Activated CD8-positive, alpha-beta T cell treated with anti-CD3 and anti-CD28 coated beads for 36 hours (primary cell): Measurements from ENCODE around the gene TNS2. TPM values are rescaled to one million over a fixed set of nuclear protein-coding genes. Genes with fewer than 3 reads are reported as not detected.
"Not testable (repeated sequence)": the region's sequence is repeated elsewhere in the genome, so short reads cannot be mapped to it uniquely, and the experiment has no call there.

ENCODE experiments used
- ATAC-seq: fragments of 200-7000 bp; cut with Tn5 transposase; one replicate; pipeline ENCODE4 v1.10.0; 2021; ENCODE audit warnings: mild to moderate bottlenecking, moderate library complexity
- CTCF ChIA-PET: fragments of 350-600 bp; sonication (Branson Sonifier 250); formaldehyde crosslinking; loops from one replicate; lab custom pipeline; 2021; ENCODE audit warnings: antibody characterized with exemption; lab: Charles Lee
- POLR2A ChIA-PET: fragments of 350-600 bp; sonication (Branson Sonifier 250); formaldehyde crosslinking; loops from one replicate; lab custom pipeline; 2021; ENCODE audit warnings: antibody characterized with exemption; lab: Charles Lee
- DNase-seq: peaks from one replicate; pipeline ENCODE4 v3.0.0-alpha.2; 2020
- H3K27ac Mint-ChIP-seq: one replicate; pipeline ENCODE4 v1.8.0; 2021; ENCODE audit warnings: mild to moderate bottlenecking, mixed read lengths
- H3K27me3 Mint-ChIP-seq: one replicate; pipeline ENCODE4 v1.8.0; 2021; ENCODE audit warnings: mixed read lengths
- H3K36me3 Mint-ChIP-seq: one replicate; pipeline ENCODE4 v1.8.0; 2021; ENCODE audit warnings: low read depth, mixed read lengths
- H3K4me1 Mint-ChIP-seq: one replicate; pipeline ENCODE4 v1.8.0; 2021; ENCODE audit warnings: low read depth, mixed read lengths
- H3K4me3 Mint-ChIP-seq: one replicate; pipeline ENCODE4 v1.8.0; 2021; ENCODE audit warnings: mild to moderate bottlenecking, moderate library complexity, mixed read lengths
- H3K9me3 Mint-ChIP-seq: one replicate; pipeline ENCODE4 v1.8.0; 2021; ENCODE audit warnings: mixed read lengths
- intact Hi-C: fragments of 100-400 bp; cut with micrococcal nuclease; formaldehyde crosslinking; loops from one replicate; pipeline ENCODE4 v1.10.0; 2022
- total RNA-seq, 2 experiments: library from RNA; stranded (reverse); gene quantifications; one replicate each; pipeline ENCODE4 v1.2.3, GENCODE V29; 2021
- TF ChIP-seq, protein P1 (sequence below): fragments of 200-600 bp; IDR thresholded peaks from one replicate; pipeline ENCODE4 v1.8.0; 2022; ENCODE audit warnings: antibody characterized with exemption, mild to moderate bottlenecking

TNS2 gene
- total RNA-seq, 2 experiments from 2014 or later: 1.1 to 1.6 TPM

GRCh38 chr12:53090105-53090504 is 40.2 kb downstream of the TNS2 start:
- CTCF ChIA-PET: interaction anchor here (1.0 to 31.8 kb wide), 4 partner anchors 9 to 205 kb away, joined by 3 to 553 read pairs (median 12); partner anchors contain the start of gene SPRYD3

GRCh38 chr12:53090554-53090953 is 40.7 kb downstream of the TNS2 start:
- CTCF ChIA-PET: interaction anchor here (1.0 to 31.8 kb wide), 4 partner anchors 9 to 205 kb away, joined by 3 to 553 read pairs (median 12); partner anchors contain the start of gene SPRYD3

More at GRCh38 chr12:53090105-53090504, 40.2 kb downstream of the TNS2 start:
- no peaks in the 10 kb centered on the region for H3K9me3 Mint-ChIP-seq
- H3K36me3 Mint-ChIP-seq: no peaks in the 10 kb centered on the region
- TF ChIP-seq, protein P1, sequence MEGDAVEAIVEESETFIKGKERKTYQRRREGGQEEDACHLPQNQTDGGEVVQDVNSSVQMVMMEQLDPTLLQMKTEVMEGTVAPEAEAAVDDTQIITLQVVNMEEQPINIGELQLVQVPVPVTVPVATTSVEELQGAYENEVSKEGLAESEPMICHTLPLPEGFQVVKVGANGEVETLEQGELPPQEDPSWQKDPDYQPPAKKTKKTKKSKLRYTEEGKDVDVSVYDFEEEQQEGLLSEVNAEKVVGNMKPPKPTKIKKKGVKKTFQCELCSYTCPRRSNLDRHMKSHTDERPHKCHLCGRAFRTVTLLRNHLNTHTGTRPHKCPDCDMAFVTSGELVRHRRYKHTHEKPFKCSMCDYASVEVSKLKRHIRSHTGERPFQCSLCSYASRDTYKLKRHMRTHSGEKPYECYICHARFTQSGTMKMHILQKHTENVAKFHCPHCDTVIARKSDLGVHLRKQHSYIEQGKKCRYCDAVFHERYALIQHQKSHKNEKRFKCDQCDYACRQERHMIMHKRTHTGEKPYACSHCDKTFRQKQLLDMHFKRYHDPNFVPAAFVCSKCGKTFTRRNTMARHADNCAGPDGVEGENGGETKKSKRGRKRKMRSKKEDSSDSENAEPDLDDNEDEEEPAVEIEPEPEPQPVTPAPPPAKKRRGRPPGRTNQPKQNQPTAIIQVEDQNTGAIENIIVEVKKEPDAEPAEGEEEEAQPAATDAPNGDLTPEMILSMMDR: no peak
- H3K27me3 Mint-ChIP-seq: no peaks in the 10 kb centered on the region
- ATAC-seq (no peak), DNase-seq (no peak)
- intact Hi-C loops: no loop called here
- H3K27ac Mint-ChIP-seq: no peak overlapping the region
- peaks cover 3% of the 10 kb centered on the region for H3K4me1 Mint-ChIP-seq
- H3K4me3 Mint-ChIP-seq: no peak overlapping the region
- POLR2A ChIA-PET: interaction anchor here (0.9 to 1.1 kb wide), 2 partner anchors 12 to 24 kb away, joined by 3 read pairs; no protein-coding TSS in a partner anchor

DNA sequence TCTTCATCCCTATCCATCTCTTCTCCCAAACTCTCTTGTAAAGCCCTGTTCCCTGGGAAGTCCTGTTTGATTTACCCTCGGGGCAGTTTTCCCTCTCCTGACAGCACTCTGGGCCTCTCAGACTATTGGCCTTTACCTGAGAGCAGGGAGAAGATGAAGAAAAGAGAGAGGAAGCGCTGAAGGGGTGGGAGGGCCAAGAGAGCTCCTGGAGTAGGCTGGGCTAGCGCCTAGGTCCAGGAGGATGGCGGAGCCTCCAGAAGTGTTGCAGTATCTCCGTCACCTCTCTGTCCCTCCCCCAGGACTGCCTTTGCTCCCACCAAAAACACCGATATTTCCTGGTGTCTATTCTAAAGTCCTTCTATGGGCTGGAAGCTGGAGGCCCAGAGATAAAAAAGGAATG is 41.9 kb downstream of the TNS2 start:
- ChIA-PET CTCF (interaction anchor here (4.6 to 31.8 kb wide), 2 partner anchors 12 to 23 kb away, joined by 20 to 553 read pairs; partner anchors contain the start of gene SPRYD3), POLR2A (interaction anchor here (0.6 to 1.1 kb wide), 2 partner anchors 11 to 44 kb away, joined by 3 read pairs; no protein-coding TSS in a partner anchor)
- no peaks in the 10 kb centered on the region for H3K36me3 Mint-ChIP-seq
- no peak for ATAC-seq
- DNase-seq: no peak
- intact Hi-C loops: no loop called here
- H3K4me1 Mint-ChIP-seq: peaks cover 7% of the 10 kb centered on the region
- TF ChIP-seq, protein P1: no peak
- no peaks in the 10 kb centered on the region for H3K27me3 Mint-ChIP-seq
- H3K27ac Mint-ChIP-seq: no peak overlapping the region
- H3K4me3 Mint-ChIP-seq: no peak overlapping the region
- H3K9me3 Mint-ChIP-seq: no peaks in the 10 kb centered on the region

More at GRCh38 chr12:53090554-53090953, 40.7 kb downstream of the TNS2 start:
- TF ChIP-seq, protein P1: no peak
- peaks cover 3% of the 10 kb centered on the region for H3K4me1 Mint-ChIP-seq
- H3K4me3 Mint-ChIP-seq: no peak overlapping the region
- no peak for ATAC-seq
- no peaks in the 10 kb centered on the region for H3K9me3 Mint-ChIP-seq
- POLR2A ChIA-PET: interaction anchor here (0.8 to 1.1 kb wide), 3 partner anchors 13 to 36 kb away, joined by 3 read pairs; no protein-coding TSS in a partner anchor
- H3K27me3 Mint-ChIP-seq: no peaks in the 10 kb centered on the region
- intact Hi-C loops: no loop called here
- DNase-seq: no peak
- no peaks in the 10 kb centered on the region for H3K36me3 Mint-ChIP-seq
- H3K27ac Mint-ChIP-seq: no peak overlapping the region

- peaks cover 2% of the 10 kb centered on the region for H3K27me3 Mint-ChIP-seq
- intact Hi-C loops: no loop called here
- ATAC-seq: no peak
- H3K27ac Mint-ChIP-seq: no peak overlapping the region
- no peaks in the 10 kb centered on the region for H3K9me3 Mint-ChIP-seq
- peaks cover 22% of the 10 kb centered on the region for H3K4me1 Mint-ChIP-seq
- ChIA-PET POLR2A (interaction anchor here (1.2 to 1.3 kb wide), 2 partner anchors 9 to 15 kb away, joined by 5 read pairs; partner anchors contain the start of genes SOAT2 and SPRYD3), CTCF (interaction anchor here (0.6 to 31.8 kb wide), 6 partner anchors 8 to 56 kb away, joined by 3 to 553 read pairs (median 4); partner anchors contain the start of genes SOAT2 and SPRYD3)
- DNase-seq: no peak
- no peaks in the 10 kb centered on the region for H3K36me3 Mint-ChIP-seq
- H3K4me3 Mint-ChIP-seq: no peak overlapping the region
- TF ChIP-seq, protein P1: no peak
Measured at GRCh38 chr12:53093777-53094393, 44.0 kb downstream of the TNS2 start.

GRCh38 chr12:53094394-53094787 is 44.5 kb downstream of the TNS2 start:
- Mint-ChIP-seq H3K36me3 (no peaks in the 10 kb centered on the region), H3K4me3 (no peak overlapping the region), H3K4me1 (peaks cover 27% of the 10 kb centered on the region), H3K9me3 (no peaks in the 10 kb centered on the region), H3K27ac (no peak overlapping the region), H3K27me3 (peaks cover 2% of the 10 kb centered on the region)
- ChIA-PET CTCF (interaction anchor here (0.6 to 31.8 kb wide), 5 partner anchors 8 to 56 kb away, joined by 3 to 553 read pairs (median 4); partner anchors contain the start of genes SOAT2 and SPRYD3), POLR2A (interaction anchor here (1.3 kb wide), 1 partner anchor 9 kb away, joined by 5 read pairs; the partner anchor contains the start of gene SOAT2)
- TF ChIP-seq, protein P1: no peak
- ATAC-seq (no peak), DNase-seq (no peak)
- intact Hi-C loops: no loop called here

GRCh38 chr12:53094796-53095595 is 45.1 kb downstream of the TNS2 start:
- CTCF ChIA-PET: interaction anchor here (31.8 kb wide), 1 partner anchor 26 kb away, joined by 553 read pairs; no protein-coding TSS in a partner anchor
- H3K27me3 Mint-ChIP-seq, DNase-seq, H3K36me3 Mint-ChIP-seq, ATAC-seq, intact Hi-C loops, H3K9me3 Mint-ChIP-seq, H3K27ac Mint-ChIP-seq, POLR2A ChIA-PET, H3K4me3 Mint-ChIP-seq: not testable (repeated sequence)
- peaks cover 28% of the 10 kb centered on the region for H3K4me1 Mint-ChIP-seq
